ENCODE data around the gene WBP2. TPM values are rescaled to one million over a fixed set of nuclear protein-coding genes. Genes with fewer than 3 reads are reported as not detected.
A peak's percentile ranks its signal among the peaks of the same experiment; 100 is the strongest.

The WBP2 gene
- total RNA-seq, 2 donors from 2014 or later, result 74.3 to 82.7 TPM

- no peak for DNase-seq
- Histone ChIP-seq H3K27ac (ENCODE audit: low read depth, low read length) (no peak overlapping the region), H3K36me3 (ENCODE audit: control insufficient read depth, insufficient read depth, low read length) (peaks cover 22% of the 10 kb centered on the region), H3K27me3 (ENCODE audit: control insufficient read depth, insufficient read depth, low read length, poor library complexity, severe bottlenecking) (no peaks in the 10 kb centered on the region), H3K9ac (ENCODE audit: extremely low read depth, low read length, poor library complexity, severe bottlenecking) (no peak overlapping the region), H3K4me3 (ENCODE audit: low read length) (no peak overlapping the region), H3K4me1 (ENCODE audit: control insufficient read depth, insufficient read depth, low read length) (peaks cover 12% of the 10 kb centered on the region), H3K9me3 (ENCODE audit: control insufficient read depth, low read length) (no peaks in the 10 kb centered on the region)
- 93 to 96% methylated on average over 14 to 18 of the region's 18 CpGs for WGBS, 2 experiments (ENCODE audit: insufficient coverage in 1 of 2, insufficient read length in 1 of 2)
- Mint-ChIP-seq H3K27ac (no peak overlapping the region), H3K4me1 (peaks cover 24% of the 10 kb centered on the region), H3K36me3 (ENCODE audit: low read depth) (peaks cover 20% of the 10 kb centered on the region), H3K9me3 (no peaks in the 10 kb centered on the region), H3K4me3 (no peak overlapping the region), H3K27me3 (ENCODE audit: insufficient read depth) (no peaks in the 10 kb centered on the region)
- TF ChIP-seq, protein P1, sequence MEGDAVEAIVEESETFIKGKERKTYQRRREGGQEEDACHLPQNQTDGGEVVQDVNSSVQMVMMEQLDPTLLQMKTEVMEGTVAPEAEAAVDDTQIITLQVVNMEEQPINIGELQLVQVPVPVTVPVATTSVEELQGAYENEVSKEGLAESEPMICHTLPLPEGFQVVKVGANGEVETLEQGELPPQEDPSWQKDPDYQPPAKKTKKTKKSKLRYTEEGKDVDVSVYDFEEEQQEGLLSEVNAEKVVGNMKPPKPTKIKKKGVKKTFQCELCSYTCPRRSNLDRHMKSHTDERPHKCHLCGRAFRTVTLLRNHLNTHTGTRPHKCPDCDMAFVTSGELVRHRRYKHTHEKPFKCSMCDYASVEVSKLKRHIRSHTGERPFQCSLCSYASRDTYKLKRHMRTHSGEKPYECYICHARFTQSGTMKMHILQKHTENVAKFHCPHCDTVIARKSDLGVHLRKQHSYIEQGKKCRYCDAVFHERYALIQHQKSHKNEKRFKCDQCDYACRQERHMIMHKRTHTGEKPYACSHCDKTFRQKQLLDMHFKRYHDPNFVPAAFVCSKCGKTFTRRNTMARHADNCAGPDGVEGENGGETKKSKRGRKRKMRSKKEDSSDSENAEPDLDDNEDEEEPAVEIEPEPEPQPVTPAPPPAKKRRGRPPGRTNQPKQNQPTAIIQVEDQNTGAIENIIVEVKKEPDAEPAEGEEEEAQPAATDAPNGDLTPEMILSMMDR (conservative IDR thresholded peaks at IDR 0.05), result no peak
Observed at GRCh38 chr17:75893305-75894048, 38.3 kb upstream of the WBP2 start.

GRCh38 chr17:75892556-75893224 lies 37.6 kb upstream of the WBP2 start:
- Mint-ChIP-seq H3K4me3 (no peak overlapping the region), H3K27ac (no peak overlapping the region), H3K27me3 (ENCODE audit: insufficient read depth) (no peaks in the 10 kb centered on the region), H3K36me3 (ENCODE audit: low read depth) (peaks cover 19% of the 10 kb centered on the region), H3K4me1 (peaks cover 22% of the 10 kb centered on the region), H3K9me3 (no peaks in the 10 kb centered on the region)
- H3K4me1 ChIP-seq (ENCODE audit: control insufficient read depth, insufficient read depth, low read length), result peaks cover 12% of the 10 kb centered on the region
- no peak overlapping the region for H3K27ac ChIP-seq (ENCODE audit: low read depth, low read length)
- DNase-seq, result no peak
- TF ChIP-seq, protein P1 (conservative IDR thresholded peaks at IDR 0.05), result no peak
- H3K27me3 ChIP-seq (ENCODE audit: control insufficient read depth, insufficient read depth, low read length, poor library complexity, severe bottlenecking), result no peaks in the 10 kb centered on the region
- H3K9ac ChIP-seq (ENCODE audit: extremely low read depth, low read length, poor library complexity, severe bottlenecking), result no peak overlapping the region
- H3K4me3 ChIP-seq (ENCODE audit: low read length), result no peak overlapping the region
- no peaks in the 10 kb centered on the region for H3K9me3 ChIP-seq (ENCODE audit: control insufficient read depth, low read length)
- WGBS, 2 experiments (ENCODE audit: insufficient coverage in 1 of 2, insufficient read length in 1 of 2), result 84 to 89% methylated on average over 10 to 16 of the region's 16 CpGs
- peaks cover 18% of the 10 kb centered on the region for H3K36me3 ChIP-seq (ENCODE audit: control insufficient read depth, insufficient read depth, low read length)

GRCh38 chr17:75891605-75892555 lies 36.7 kb upstream of the WBP2 start:
- TF ChIP-seq, protein P1 (conservative IDR thresholded peaks at IDR 0.05), result peak; percentile 15
- no peaks in the 10 kb centered on the region for H3K27me3 Mint-ChIP-seq (ENCODE audit: insufficient read depth)
- Histone ChIP-seq H3K9me3 (ENCODE audit: control insufficient read depth, low read length) (no peaks in the 10 kb centered on the region), H3K27me3 (ENCODE audit: control insufficient read depth, insufficient read depth, low read length, poor library complexity, severe bottlenecking) (no peaks in the 10 kb centered on the region), H3K9ac (ENCODE audit: extremely low read depth, low read length, poor library complexity, severe bottlenecking) (no peak overlapping the region), H3K36me3 (ENCODE audit: control insufficient read depth, insufficient read depth, low read length) (peaks cover 18% of the 10 kb centered on the region), H3K4me1 (ENCODE audit: control insufficient read depth, insufficient read depth, low read length) (peaks cover 7% of the 10 kb centered on the region), H3K27ac (ENCODE audit: low read depth, low read length) (no peak overlapping the region), H3K4me3 (ENCODE audit: low read length) (no peak overlapping the region)
- DNase-seq, result peak; percentile 55
- 89% methylated on average over 13 to 32 of the region's 32 CpGs for WGBS, 2 experiments (ENCODE audit: insufficient coverage in 1 of 2, insufficient read length in 1 of 2)
- H3K9me3 Mint-ChIP-seq, result no peaks in the 10 kb centered on the region
- H3K36me3 Mint-ChIP-seq (ENCODE audit: low read depth), result peaks cover 19% of the 10 kb centered on the region
- H3K27ac Mint-ChIP-seq, result no peak overlapping the region
- H3K4me1 Mint-ChIP-seq, result peaks cover 17% of the 10 kb centered on the region
- no peak overlapping the region for H3K4me3 Mint-ChIP-seq
